ENCODE data around the gene ARSG.
A peak's percentile ranks its signal among the peaks of the same experiment; 100 is the strongest.
"Not testable (repeated sequence)": the region's sequence is repeated elsewhere in the genome, so short reads cannot be mapped to it uniquely, and the experiment has no call there.

The ARSG gene

DNA sequence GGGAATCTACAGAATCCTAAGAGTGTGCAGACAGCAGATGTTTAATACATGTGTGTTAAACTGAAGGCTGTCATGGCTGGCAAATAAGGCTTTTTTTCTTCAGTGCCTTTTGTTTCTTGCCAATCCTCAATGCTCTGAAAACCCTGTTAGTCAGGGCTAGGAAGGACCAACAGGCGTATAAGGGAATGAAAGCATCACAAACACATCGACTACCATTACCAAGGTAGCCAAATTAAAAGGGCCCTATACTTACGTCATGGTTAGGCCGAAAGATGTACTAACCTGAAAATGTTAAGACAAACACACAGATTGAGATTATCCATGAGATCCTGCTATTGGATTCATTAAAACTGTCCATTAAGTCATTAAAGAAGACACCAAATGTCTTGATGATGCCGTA lies 13.5 kb upstream of the ARSG start:
- no peak for DNase-seq (ENCODE audit: low spot score)

GRCh38 chr17:68281965-68282364 lies 9.3 kb upstream of the ARSG start:
- not testable (repeated sequence) for DNase-seq (ENCODE audit: low spot score)

- peak; percentile 40 for DNase-seq (ENCODE audit: low spot score)
Observed at GRCh38 chr17:68288375-68288774, 2.9 kb upstream of the ARSG start.

DNA sequence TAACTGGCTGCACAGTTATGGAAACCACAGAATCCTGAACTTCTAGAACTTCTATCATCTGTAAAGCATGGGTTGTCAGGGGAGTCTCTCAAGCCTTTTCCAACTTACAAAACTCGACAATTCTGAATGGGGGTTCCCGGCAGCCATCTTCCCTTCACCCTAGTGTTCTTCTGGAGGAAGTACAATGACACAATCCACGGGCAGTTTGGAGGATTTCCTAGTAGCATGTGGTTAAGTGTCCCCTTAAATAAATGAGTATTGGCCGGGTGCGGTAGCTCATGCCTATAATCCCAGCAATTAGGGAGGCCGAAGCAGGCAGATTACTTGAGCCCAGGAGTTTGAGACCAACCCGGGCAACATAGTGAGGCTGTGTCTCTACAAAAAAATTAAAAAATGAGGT lies 2.5 kb upstream of the ARSG start:
- no peak for DNase-seq (ENCODE audit: low spot score)

- DNase-seq (ENCODE audit: low spot score): no peak
Observed at GRCh38 chr17:68289473-68289872, 1.8 kb upstream of the ARSG start.

GRCh38 chr17:68289936-68290267 lies 1.4 kb upstream of the ARSG start:
- no peak for DNase-seq (ENCODE audit: low spot score)

- no peak for DNase-seq (ENCODE audit: low spot score)
Observed at GRCh38 chr17:68290268-68290954, 884 bp upstream of the ARSG start.

DNA sequence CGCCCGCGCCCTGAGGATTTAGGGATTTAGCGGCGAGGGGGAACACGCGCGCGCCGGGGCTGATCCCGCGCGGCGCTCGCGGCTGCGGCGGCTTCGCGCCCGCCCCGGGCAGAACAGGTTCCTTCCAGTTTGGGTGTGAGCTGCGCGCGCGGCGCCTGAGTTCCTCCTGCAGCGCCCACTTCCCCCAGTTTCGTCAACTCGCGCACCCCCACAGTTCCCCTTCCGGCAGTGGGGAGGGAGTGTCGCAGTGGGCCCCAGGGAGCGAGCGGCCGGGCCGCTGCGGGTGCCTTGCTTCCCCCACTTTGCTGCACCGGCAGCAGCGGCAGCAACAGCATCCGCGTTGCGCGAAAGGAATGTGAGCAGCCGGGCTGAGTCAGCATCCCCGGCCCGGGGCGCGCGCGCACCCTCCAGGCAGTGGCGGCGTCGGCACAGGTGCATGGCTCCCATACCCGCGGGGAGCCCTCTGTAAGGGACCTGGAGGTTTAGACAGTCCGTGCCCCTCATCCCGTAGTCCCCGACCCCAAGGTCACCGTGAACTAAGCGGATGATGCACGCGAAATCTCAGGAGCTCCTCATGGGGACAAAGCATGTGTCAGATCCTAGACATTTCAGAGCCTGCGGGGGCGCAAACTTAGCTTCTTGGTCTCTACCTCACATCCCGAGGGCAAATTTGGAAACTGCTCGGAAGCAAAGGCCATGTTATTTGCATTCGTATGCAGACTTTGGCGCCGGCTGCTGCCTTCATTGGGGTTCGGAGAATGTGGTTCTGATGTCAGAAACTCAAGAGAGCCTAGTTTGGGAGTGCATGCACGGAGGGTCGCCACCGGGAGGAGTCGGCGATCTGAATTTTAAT lies 767 bp downstream of the ARSG start:
- peak; percentile 77 for DNase-seq (ENCODE audit: low spot score)

- no peak for DNase-seq (ENCODE audit: low spot score)
Observed at GRCh38 chr17:68292689-68293040, 1.4 kb downstream of the ARSG start.

- DNase-seq (ENCODE audit: low spot score): no peak
Observed at GRCh38 chr17:68293490-68294195, 2.3 kb downstream of the ARSG start.

- DNase-seq (ENCODE audit: low spot score): no peak
Observed at GRCh38 chr17:68294196-68294555, 2.9 kb downstream of the ARSG start.

DNA sequence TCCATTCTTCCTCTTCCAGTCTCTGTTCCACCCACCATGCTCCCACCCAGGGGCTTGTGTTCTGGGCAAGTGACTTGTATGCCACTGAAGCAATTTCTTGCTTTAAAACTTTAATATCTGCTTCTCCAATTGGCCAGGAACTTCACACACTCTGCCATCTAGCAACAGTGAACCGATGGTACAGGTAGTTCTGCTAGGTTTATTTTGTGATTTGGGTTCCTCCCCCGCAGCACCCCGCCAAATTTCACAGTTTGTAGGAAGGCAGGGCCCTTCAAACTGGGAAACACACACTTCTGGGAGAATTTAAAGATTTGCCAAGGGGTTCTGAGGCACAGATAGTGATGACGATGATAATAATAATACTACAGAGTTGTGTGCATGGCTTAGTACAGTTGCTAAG lies 3.3 kb downstream of the ARSG start:
- no peak for DNase-seq (ENCODE audit: low spot score)

GRCh38 chr17:68295086-68295485 lies 3.8 kb downstream of the ARSG start:
- no peak for DNase-seq (ENCODE audit: low spot score)

- no peak for DNase-seq (ENCODE audit: low spot score)
Observed at GRCh38 chr17:68296217-68297191, 5.2 kb downstream of the ARSG start.

- no peak for DNase-seq (ENCODE audit: low spot score)
Observed at GRCh38 chr17:68297195-68297594, 5.9 kb downstream of the ARSG start.

DNA sequence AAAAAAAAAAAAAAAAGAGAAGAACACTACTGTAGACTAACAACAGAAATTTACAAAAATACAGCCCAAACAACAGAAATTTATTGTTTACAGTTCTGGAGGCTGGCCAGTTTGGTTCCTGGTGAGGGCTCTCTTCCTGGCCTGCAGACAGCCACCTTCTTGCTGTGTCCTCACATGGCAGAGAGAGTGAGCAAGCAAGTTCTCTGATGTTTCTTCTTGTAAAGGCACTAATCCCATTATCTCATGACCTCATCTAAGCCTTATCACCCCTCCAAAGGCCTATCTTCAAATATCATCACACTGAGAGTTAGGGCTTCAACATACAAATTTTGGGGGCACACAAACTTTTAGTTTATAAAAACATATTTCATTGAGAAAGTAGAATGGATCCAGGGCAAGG lies 7.3 kb downstream of the ARSG start:
- DNase-seq (ENCODE audit: low spot score): no peak

DNA sequence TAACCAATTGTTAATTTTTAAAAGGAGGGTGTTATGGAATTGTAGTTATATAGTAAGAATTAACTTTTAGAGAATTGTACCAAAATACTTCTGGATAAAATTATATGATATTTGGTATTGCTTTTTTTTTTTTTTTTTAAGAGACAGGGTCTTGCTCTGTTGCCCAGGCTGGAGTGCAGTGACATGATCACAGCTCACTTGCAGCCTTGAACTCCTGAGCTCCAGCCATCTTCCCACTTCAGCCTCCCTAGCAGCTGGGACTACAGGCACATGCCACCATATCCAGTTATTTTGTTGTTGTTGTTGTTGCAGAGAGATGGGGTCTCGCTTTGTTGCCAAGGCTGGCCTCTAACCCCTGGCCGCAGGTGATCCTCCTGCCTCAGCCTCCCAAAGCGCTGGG lies 8.5 kb downstream of the ARSG start:
- DNase-seq (ENCODE audit: low spot score): no peak

GRCh38 chr17:68301438-68301959 lies 10.2 kb downstream of the ARSG start:
- DNase-seq (ENCODE audit: low spot score): no peak

DNA sequence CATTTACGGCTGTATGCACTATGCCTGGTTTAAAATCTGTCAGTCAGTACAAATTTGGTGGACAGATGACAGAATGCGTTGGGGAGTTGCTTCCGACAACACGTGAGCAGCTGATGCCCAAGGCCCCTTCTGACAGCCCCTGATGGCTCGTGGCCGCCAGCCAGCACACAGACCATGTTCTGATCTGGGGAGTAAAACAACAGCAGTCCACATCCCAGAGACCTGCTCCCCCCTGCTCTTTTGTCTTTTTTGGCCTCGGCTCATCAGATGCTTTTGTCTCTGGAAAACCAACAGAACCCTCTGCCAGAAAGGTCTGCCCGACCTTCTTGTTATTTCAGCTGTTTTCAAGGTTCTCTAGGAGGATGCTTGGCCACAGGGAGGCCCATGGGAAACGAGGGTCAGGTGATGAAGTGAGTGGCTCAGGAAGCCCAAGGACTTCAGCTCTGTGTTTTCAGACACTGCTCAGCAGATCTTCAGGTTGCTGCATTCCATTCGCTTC lies 10.8 kb downstream of the ARSG start:
- no peak for DNase-seq (ENCODE audit: low spot score)

GRCh38 chr17:68302666-68303065 lies 11.4 kb downstream of the ARSG start:
- no peak for DNase-seq (ENCODE audit: low spot score)

- DNase-seq (ENCODE audit: low spot score): no peak
Observed at GRCh38 chr17:68304706-68305105, 13.4 kb downstream of the ARSG start.

- no peak for DNase-seq (ENCODE audit: low spot score)
Observed at GRCh38 chr17:68305142-68305541, 13.8 kb downstream of the ARSG start.

Measured in RKO (cell line).